ENCODE measurements around the gene CLMP.

The CLMP gene

GRCh38 chr11:123129920-123130319 is 65.1 kb downstream of the CLMP start:
- Histone ChIP-seq H3K4me3 (no peak overlapping the region), H4K20me1 (no peaks in the 10 kb centered on the region), H3K27me3 (no peaks in the 10 kb centered on the region), H3K9ac (no peak overlapping the region), H3K4me1 (no peaks in the 10 kb centered on the region), H3K36me3 (no peaks in the 10 kb centered on the region), H3K4me2 (no peak overlapping the region), H3K27ac (no peak overlapping the region), H3K9me3 (no peaks in the 10 kb centered on the region)
- no peak for TF ChIP-seq Cebpa-rat (IDR thresholded peaks at IDR 0.05)

GRCh38 chr11:123125169-123125568 is 69.9 kb downstream of the CLMP start:
- Histone ChIP-seq H3K4me2 (no peak overlapping the region), H3K27me3 (no peaks in the 10 kb centered on the region), H3K9ac (no peak overlapping the region), H3K36me3 (no peaks in the 10 kb centered on the region), H3K27ac (no peak overlapping the region), H3K4me3 (no peak overlapping the region), H3K4me1 (no peaks in the 10 kb centered on the region), H3K9me3 (no peaks in the 10 kb centered on the region), H4K20me1 (no peaks in the 10 kb centered on the region)
- no peak for TF ChIP-seq Cebpa-rat (IDR thresholded peaks at IDR 0.05)

GRCh38 chr11:123122852-123123251 is 72.2 kb downstream of the CLMP start:
- Histone ChIP-seq H3K9me3 (no peaks in the 10 kb centered on the region), H4K20me1 (no peaks in the 10 kb centered on the region), H3K4me2 (no peak overlapping the region), H3K9ac (no peak overlapping the region), H3K27me3 (no peaks in the 10 kb centered on the region), H3K4me1 (no peaks in the 10 kb centered on the region), H3K27ac (no peak overlapping the region), H3K36me3 (no peaks in the 10 kb centered on the region), H3K4me3 (no peak overlapping the region)
- no peak for TF ChIP-seq Cebpa-rat (IDR thresholded peaks at IDR 0.05)

GRCh38 chr11:123122341-123122740 is 72.7 kb downstream of the CLMP start:
- H3K9me3 ChIP-seq: no peaks in the 10 kb centered on the region
- H3K27me3 ChIP-seq: no peaks in the 10 kb centered on the region
- H3K27ac ChIP-seq: no peak overlapping the region
- H3K4me2 ChIP-seq: no peak overlapping the region
- H3K4me3 ChIP-seq: no peak overlapping the region
- H3K9ac ChIP-seq: no peak overlapping the region
- H3K4me1 ChIP-seq: no peaks in the 10 kb centered on the region
- TF ChIP-seq Cebpa-rat (IDR thresholded peaks at IDR 0.05): 0 out of 2 replicates have a peak, but pooled peaks have one; percentile 10
- H3K36me3 ChIP-seq: no peaks in the 10 kb centered on the region
- no peaks in the 10 kb centered on the region for H4K20me1 ChIP-seq

- no peaks in the 10 kb centered on the region for H3K27me3 ChIP-seq
- peaks cover 8% of the 10 kb centered on the region; the same call in 1 of the 2 replicates for H3K9me3 ChIP-seq
- H3K9ac ChIP-seq: no peak overlapping the region
- TF ChIP-seq Cebpa-rat (IDR thresholded peaks at IDR 0.05): no peak
- H3K4me2 ChIP-seq: no peak overlapping the region
- no peaks in the 10 kb centered on the region for H3K36me3 ChIP-seq
- no peak overlapping the region for H3K4me3 ChIP-seq
- H3K4me1 ChIP-seq: no peaks in the 10 kb centered on the region
- no peak overlapping the region for H3K27ac ChIP-seq
- H4K20me1 ChIP-seq: no peaks in the 10 kb centered on the region
Measured at GRCh38 chr11:123116486-123116885, 78.6 kb downstream of the CLMP start.

- no peak overlapping the region for H3K9ac ChIP-seq
Measured at GRCh38 chr11:123111465-123111864, 83.6 kb downstream of the CLMP start.

GRCh38 chr11:123110397-123110796 is 84.7 kb downstream of the CLMP start:
- Histone ChIP-seq H3K27me3 (no peaks in the 10 kb centered on the region), H3K4me2 (peak overlapping the region; percentile 41; the same call in 1 of the 2 replicates), H3K4me1 (peaks cover 17% of the 10 kb centered on the region), H3K4me3 (no peak overlapping the region), H3K27ac (no peak overlapping the region), H3K9me3 (0 out of 2 replicates have a peak, but pooled peaks cover under 1% of the 10 kb centered on the region), H3K9ac (no peak overlapping the region), H3K36me3 (no peaks in the 10 kb centered on the region), H4K20me1 (no peaks in the 10 kb centered on the region)
- TF ChIP-seq Cebpa-rat (IDR thresholded peaks at IDR 0.05): no peak

More at GRCh38 chr11:123111465-123111864, 83.6 kb downstream of the CLMP start:
- no peak overlapping the region for H3K4me2 ChIP-seq
- H3K4me1 ChIP-seq: peaks cover 11% of the 10 kb centered on the region
- peaks cover 8% of the 10 kb centered on the region; the same call in 1 of the 2 replicates for H3K9me3 ChIP-seq
- H3K4me3 ChIP-seq: no peak overlapping the region
- H4K20me1 ChIP-seq: no peaks in the 10 kb centered on the region
- no peaks in the 10 kb centered on the region for H3K36me3 ChIP-seq
- no peak overlapping the region for H3K27ac ChIP-seq
- no peaks in the 10 kb centered on the region for H3K27me3 ChIP-seq
- no peak for TF ChIP-seq Cebpa-rat (IDR thresholded peaks at IDR 0.05)

GRCh38 chr11:123107945-123108495 is 87.0 kb downstream of the CLMP start:
- H3K36me3 ChIP-seq: no peaks in the 10 kb centered on the region
- H3K27me3 ChIP-seq: no peaks in the 10 kb centered on the region
- H3K4me3 ChIP-seq: no peak overlapping the region
- TF ChIP-seq Cebpa-rat (IDR thresholded peaks at IDR 0.05): no peak
- H3K4me2 ChIP-seq: no peak overlapping the region
- peaks cover 39% of the 10 kb centered on the region for H3K4me1 ChIP-seq
- H3K9me3 ChIP-seq: no peaks in the 10 kb centered on the region
- H4K20me1 ChIP-seq: no peaks in the 10 kb centered on the region
- no peak overlapping the region for H3K27ac ChIP-seq
- H3K9ac ChIP-seq: no peak overlapping the region

- Histone ChIP-seq H3K4me2 (peak overlapping the region; percentile 48; the same call in 1 of the 2 replicates), H3K9me3 (no peaks in the 10 kb centered on the region), H3K4me3 (no peak overlapping the region)
Measured at GRCh38 chr11:123104697-123105096, 90.4 kb downstream of the CLMP start.

GRCh38 chr11:123103326-123103980 is 91.6 kb downstream of the CLMP start:
- H3K9me3 ChIP-seq: no peaks in the 10 kb centered on the region
- H3K36me3 ChIP-seq: no peaks in the 10 kb centered on the region
- H3K4me1 ChIP-seq: peaks cover 54% of the 10 kb centered on the region
- no peak for TF ChIP-seq Cebpa-rat (IDR thresholded peaks at IDR 0.05)
- H4K20me1 ChIP-seq: no peaks in the 10 kb centered on the region
- no peak overlapping the region for H3K9ac ChIP-seq
- no peaks in the 10 kb centered on the region for H3K27me3 ChIP-seq
- H3K4me2 ChIP-seq: peak overlapping the region; percentile 48
- peak overlapping the region; percentile 26; the same call in 1 of the 2 replicates for H3K27ac ChIP-seq
- H3K4me3 ChIP-seq: no peak overlapping the region

More at GRCh38 chr11:123104697-123105096, 90.4 kb downstream of the CLMP start:
- Histone ChIP-seq H3K27me3 (no peaks in the 10 kb centered on the region), H3K9ac (no peak overlapping the region), H3K4me1 (peaks cover 54% of the 10 kb centered on the region), H3K36me3 (no peaks in the 10 kb centered on the region), H3K27ac (no peak overlapping the region), H4K20me1 (no peaks in the 10 kb centered on the region)
- no peak for TF ChIP-seq Cebpa-rat (IDR thresholded peaks at IDR 0.05)

Measured in BLaER1 (cell line).